NCI-H187 (cell line): ENCODE measurements around the gene MICAL3.
A peak's percentile ranks its signal among the peaks of the same experiment; 100 is the strongest.

Experiments used
- DNase-seq, 2 experiments: peaks; one replicate each; lab custom pipeline; 2025; lab: John Stamatoyannopoulos, UW

The MICAL3 gene

GRCh38 chr22:17915188-17915587 lies 109.2 kb downstream of the MICAL3 start:
- DNase-seq: no peak

- DNase-seq: no peak
These were observed 109.9 kb downstream of the MICAL3 start for GRCh38 chr22:17914474-17914873.

- DNase-seq: no peak
These were observed 110.5 kb downstream of the MICAL3 start for GRCh38 chr22:17913801-17914347.

GRCh38 chr22:17912945-17913721 lies 111.2 kb downstream of the MICAL3 start:
- peak; percentile 22 to 23 for DNase-seq

- no peak for DNase-seq
These were observed 112.5 kb downstream of the MICAL3 start for GRCh38 chr22:17911887-17912286.

- DNase-seq: no peak
These were observed 113.1 kb downstream of the MICAL3 start for GRCh38 chr22:17911312-17911705.

GRCh38 chr22:17910561-17911311 lies 113.6 kb downstream of the MICAL3 start:
- no peak for DNase-seq

GRCh38 chr22:17907748-17908051 lies 116.7 kb downstream of the MICAL3 start:
- no peak for DNase-seq

- DNase-seq: no peak
These were observed 117.2 kb downstream of the MICAL3 start for GRCh38 chr22:17906978-17907747.

- no peak for DNase-seq
These were observed 118.9 kb downstream of the MICAL3 start for GRCh38 chr22:17905445-17905844.

GRCh38 chr22:17903564-17904295 lies 120.6 kb downstream of the MICAL3 start:
- DNase-seq: no peak

- DNase-seq: no peak
These were observed 121.4 kb downstream of the MICAL3 start for GRCh38 chr22:17902960-17903359.

- no peak for DNase-seq
These were observed 126.0 kb downstream of the MICAL3 start for GRCh38 chr22:17898375-17898774.

GRCh38 chr22:17897858-17898257 lies 126.5 kb downstream of the MICAL3 start:
- no peak for DNase-seq

- no peak for DNase-seq
These were observed 126.9 kb downstream of the MICAL3 start for GRCh38 chr22:17897426-17897825.

GRCh38 chr22:17896586-17896985 lies 127.8 kb downstream of the MICAL3 start:
- DNase-seq: no peak

- no peak for DNase-seq
These were observed 130.3 kb downstream of the MICAL3 start for GRCh38 chr22:17893900-17894535.

- no peak for DNase-seq
These were observed 132.0 kb downstream of the MICAL3 start for GRCh38 chr22:17892376-17892775.

GRCh38 chr22:17891481-17892167 lies 132.7 kb downstream of the MICAL3 start:
- DNase-seq: no peak

- DNase-seq: no peak
These were observed 133.5 kb downstream of the MICAL3 start for GRCh38 chr22:17890892-17891291.

- no peak for DNase-seq
These were observed 134.1 kb downstream of the MICAL3 start for GRCh38 chr22:17890245-17890671.
